HL-60 (cell line): ENCODE results near the gene GGTLC1.
"Not testable (repeated sequence)": the region's sequence is repeated elsewhere in the genome, so short reads cannot be mapped to it uniquely, and the experiment has no call there.

ENCODE experiments used
- GABPA ChIP-seq: IDR thresholded peaks from 2 replicates; pipeline ENCODE4 v1.6.1; 2012; ENCODE audit warnings: low read depth
- POLR2AphosphoS5 ChIP-seq: IDR thresholded peaks from 2 replicates; pipeline ENCODE4 v1.6.1; 2012; ENCODE audit warnings: low read depth
- SPI1 ChIP-seq: IDR thresholded peaks from 2 replicates; pipeline ENCODE4 v1.6.1; 2012; ENCODE audit warnings: low read depth, mild to moderate bottlenecking, borderline replicate concordance
- TF ChIP-seq, protein P1 (sequence below): IDR thresholded peaks from one replicate; pipeline ENCODE4 v1.5.1; 2011; ENCODE audit warnings: low read length, control low read depth, inconsistent platforms; ENCODE audit not compliant: insufficient read depth
- TF ChIP-seq, protein P2 (sequence below): IDR thresholded peaks from 2 replicates; pipeline ENCODE4 v1.6.1; 2012; ENCODE audit warnings: low read depth; ENCODE audit not compliant: insufficient replicate concordance

DNA sequence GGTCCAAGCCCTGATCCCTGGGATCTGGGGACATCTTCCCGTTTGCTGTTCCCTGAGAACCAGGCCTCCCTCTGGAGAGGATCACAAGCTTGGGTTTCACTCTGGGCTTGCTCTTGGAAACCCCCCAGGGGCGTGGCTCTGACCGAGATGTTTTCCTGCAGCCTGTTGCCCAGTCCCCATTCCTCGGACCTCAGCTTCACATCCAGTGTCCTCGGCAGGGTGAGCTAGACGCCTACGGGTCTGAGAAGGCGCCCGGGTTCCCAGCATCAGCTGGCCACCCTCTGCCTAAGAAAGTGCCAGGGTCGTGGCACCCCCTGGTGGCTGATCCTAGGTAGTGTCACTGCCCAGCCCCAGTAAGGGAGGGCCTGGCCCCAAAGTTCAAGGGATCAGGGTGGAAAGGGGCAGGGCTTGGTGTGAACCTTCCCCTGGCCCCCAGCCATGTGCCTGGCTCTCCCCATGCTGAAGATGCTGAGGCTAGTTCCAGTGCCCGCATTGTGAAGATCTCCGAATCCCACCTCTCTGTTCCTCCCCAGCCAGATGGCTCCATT, 4.0 kb downstream of the GGTLC1 start:
- TF ChIP-seq, protein P1, sequence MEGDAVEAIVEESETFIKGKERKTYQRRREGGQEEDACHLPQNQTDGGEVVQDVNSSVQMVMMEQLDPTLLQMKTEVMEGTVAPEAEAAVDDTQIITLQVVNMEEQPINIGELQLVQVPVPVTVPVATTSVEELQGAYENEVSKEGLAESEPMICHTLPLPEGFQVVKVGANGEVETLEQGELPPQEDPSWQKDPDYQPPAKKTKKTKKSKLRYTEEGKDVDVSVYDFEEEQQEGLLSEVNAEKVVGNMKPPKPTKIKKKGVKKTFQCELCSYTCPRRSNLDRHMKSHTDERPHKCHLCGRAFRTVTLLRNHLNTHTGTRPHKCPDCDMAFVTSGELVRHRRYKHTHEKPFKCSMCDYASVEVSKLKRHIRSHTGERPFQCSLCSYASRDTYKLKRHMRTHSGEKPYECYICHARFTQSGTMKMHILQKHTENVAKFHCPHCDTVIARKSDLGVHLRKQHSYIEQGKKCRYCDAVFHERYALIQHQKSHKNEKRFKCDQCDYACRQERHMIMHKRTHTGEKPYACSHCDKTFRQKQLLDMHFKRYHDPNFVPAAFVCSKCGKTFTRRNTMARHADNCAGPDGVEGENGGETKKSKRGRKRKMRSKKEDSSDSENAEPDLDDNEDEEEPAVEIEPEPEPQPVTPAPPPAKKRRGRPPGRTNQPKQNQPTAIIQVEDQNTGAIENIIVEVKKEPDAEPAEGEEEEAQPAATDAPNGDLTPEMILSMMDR, result not testable (repeated sequence)
- not testable (repeated sequence) for TF ChIP-seq POLR2AphosphoS5, GABPA, SPI1
- TF ChIP-seq, protein P2, sequence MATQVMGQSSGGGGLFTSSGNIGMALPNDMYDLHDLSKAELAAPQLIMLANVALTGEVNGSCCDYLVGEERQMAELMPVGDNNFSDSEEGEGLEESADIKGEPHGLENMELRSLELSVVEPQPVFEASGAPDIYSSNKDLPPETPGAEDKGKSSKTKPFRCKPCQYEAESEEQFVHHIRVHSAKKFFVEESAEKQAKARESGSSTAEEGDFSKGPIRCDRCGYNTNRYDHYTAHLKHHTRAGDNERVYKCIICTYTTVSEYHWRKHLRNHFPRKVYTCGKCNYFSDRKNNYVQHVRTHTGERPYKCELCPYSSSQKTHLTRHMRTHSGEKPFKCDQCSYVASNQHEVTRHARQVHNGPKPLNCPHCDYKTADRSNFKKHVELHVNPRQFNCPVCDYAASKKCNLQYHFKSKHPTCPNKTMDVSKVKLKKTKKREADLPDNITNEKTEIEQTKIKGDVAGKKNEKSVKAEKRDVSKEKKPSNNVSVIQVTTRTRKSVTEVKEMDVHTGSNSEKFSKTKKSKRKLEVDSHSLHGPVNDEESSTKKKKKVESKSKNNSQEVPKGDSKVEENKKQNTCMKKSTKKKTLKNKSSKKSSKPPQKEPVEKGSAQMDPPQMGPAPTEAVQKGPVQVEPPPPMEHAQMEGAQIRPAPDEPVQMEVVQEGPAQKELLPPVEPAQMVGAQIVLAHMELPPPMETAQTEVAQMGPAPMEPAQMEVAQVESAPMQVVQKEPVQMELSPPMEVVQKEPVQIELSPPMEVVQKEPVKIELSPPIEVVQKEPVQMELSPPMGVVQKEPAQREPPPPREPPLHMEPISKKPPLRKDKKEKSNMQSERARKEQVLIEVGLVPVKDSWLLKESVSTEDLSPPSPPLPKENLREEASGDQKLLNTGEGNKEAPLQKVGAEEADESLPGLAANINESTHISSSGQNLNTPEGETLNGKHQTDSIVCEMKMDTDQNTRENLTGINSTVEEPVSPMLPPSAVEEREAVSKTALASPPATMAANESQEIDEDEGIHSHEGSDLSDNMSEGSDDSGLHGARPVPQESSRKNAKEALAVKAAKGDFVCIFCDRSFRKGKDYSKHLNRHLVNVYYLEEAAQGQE, result not testable (repeated sequence)
